HEK293T (cell line): Measurements from ENCODE around the gene PRDM4.

Experiments
- CTCF ChIA-PET: fragments of 350-600 bp; formaldehyde crosslinking; extraction: SDS; loops from one replicate; lab custom pipeline; 2021; ENCODE audit warnings: antibody characterized with exemption, inconsistent platforms; lab: Yijun Ruan, JAX
- POLR2A ChIA-PET: fragments of 350-600 bp; formaldehyde crosslinking; extraction: SDS; loops from one replicate; lab custom pipeline; 2020; ENCODE audit warnings: antibody characterized with exemption, inconsistent platforms; lab: Yijun Ruan, JAX
- DNase-seq: peaks from one replicate; pipeline ENCODE4 v3.0.0; 2012; ENCODE audit warnings: mixed read lengths; ENCODE audit errors: extremely low spot score
- ARNT ChIP-seq: fragments of 450-650 bp; IDR thresholded peaks from 2 replicates; pipeline ENCODE4 v1.6.1; 2017; ENCODE audit warnings: mild to moderate bottlenecking
- BHLHE40 ChIP-seq: fragments of 450-650 bp; IDR thresholded peaks from 2 replicates; pipeline ENCODE4 v1.6.1; 2016; ENCODE audit warnings: mild to moderate bottlenecking, moderate library complexity, borderline replicate concordance
- CTBP1 ChIP-seq: fragments of 450-650 bp; IDR thresholded peaks from 2 replicates; pipeline ENCODE4 v1.6.1; 2016; ENCODE audit warnings: borderline replicate concordance
- ELF4 ChIP-seq: fragments of 450-650 bp; IDR thresholded peaks from 2 replicates; pipeline ENCODE4 v1.6.1; 2017; ENCODE audit warnings: antibody characterized with exemption
- FOXA1 ChIP-seq: fragments of 450-650 bp; IDR thresholded peaks from 2 replicates; pipeline ENCODE4 v1.6.1; 2016; ENCODE audit warnings: mild to moderate bottlenecking
- FOXM1 ChIP-seq: fragments of 450-650 bp; IDR thresholded peaks from 2 replicates; pipeline ENCODE4 v1.6.1; 2017; ENCODE audit warnings: mild to moderate bottlenecking, borderline replicate concordance
- L3MBTL2 ChIP-seq: fragments of 450-650 bp; conservative IDR thresholded peaks from 2 replicates; pipeline ENCODE4 v1.6.1; 2016; ENCODE audit warnings: mild to moderate bottlenecking
- LEF1 ChIP-seq: fragments of 450-650 bp; IDR thresholded peaks from 2 replicates; pipeline ENCODE4 v1.6.1; 2017; ENCODE audit warnings: mild to moderate bottlenecking, borderline replicate concordance
- NFRKB ChIP-seq: fragments of 450-650 bp; IDR thresholded peaks from 2 replicates; pipeline ENCODE4 v1.6.1; 2016; ENCODE audit warnings: mild to moderate bottlenecking, moderate library complexity
- SP1 ChIP-seq: fragments of 450-650 bp; IDR thresholded peaks from 2 replicates; pipeline ENCODE4 v1.6.1; 2017
- SUZ12 ChIP-seq: fragments of 450-650 bp; IDR thresholded peaks from 2 replicates; pipeline ENCODE4 v1.6.1; 2016; ENCODE audit warnings: mild to moderate bottlenecking
- TARDBP ChIP-seq: fragments of 450-650 bp; IDR thresholded peaks from 2 replicates; pipeline ENCODE4 v1.6.1; 2016
- ZNF384 ChIP-seq: fragments of 450-650 bp; IDR thresholded peaks from 2 replicates; pipeline ENCODE4 v1.6.1; 2016
- TF ChIP-seq, protein P1 (sequence below): fragments of 450-650 bp; IDR thresholded peaks from 2 replicates; pipeline ENCODE4 v1.6.1; 2016

Gene PRDM4, protein sequence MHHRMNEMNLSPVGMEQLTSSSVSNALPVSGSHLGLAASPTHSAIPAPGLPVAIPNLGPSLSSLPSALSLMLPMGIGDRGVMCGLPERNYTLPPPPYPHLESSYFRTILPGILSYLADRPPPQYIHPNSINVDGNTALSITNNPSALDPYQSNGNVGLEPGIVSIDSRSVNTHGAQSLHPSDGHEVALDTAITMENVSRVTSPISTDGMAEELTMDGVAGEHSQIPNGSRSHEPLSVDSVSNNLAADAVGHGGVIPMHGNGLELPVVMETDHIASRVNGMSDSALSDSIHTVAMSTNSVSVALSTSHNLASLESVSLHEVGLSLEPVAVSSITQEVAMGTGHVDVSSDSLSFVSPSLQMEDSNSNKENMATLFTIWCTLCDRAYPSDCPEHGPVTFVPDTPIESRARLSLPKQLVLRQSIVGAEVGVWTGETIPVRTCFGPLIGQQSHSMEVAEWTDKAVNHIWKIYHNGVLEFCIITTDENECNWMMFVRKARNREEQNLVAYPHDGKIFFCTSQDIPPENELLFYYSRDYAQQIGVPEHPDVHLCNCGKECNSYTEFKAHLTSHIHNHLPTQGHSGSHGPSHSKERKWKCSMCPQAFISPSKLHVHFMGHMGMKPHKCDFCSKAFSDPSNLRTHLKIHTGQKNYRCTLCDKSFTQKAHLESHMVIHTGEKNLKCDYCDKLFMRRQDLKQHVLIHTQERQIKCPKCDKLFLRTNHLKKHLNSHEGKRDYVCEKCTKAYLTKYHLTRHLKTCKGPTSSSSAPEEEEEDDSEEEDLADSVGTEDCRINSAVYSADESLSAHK

DNA sequence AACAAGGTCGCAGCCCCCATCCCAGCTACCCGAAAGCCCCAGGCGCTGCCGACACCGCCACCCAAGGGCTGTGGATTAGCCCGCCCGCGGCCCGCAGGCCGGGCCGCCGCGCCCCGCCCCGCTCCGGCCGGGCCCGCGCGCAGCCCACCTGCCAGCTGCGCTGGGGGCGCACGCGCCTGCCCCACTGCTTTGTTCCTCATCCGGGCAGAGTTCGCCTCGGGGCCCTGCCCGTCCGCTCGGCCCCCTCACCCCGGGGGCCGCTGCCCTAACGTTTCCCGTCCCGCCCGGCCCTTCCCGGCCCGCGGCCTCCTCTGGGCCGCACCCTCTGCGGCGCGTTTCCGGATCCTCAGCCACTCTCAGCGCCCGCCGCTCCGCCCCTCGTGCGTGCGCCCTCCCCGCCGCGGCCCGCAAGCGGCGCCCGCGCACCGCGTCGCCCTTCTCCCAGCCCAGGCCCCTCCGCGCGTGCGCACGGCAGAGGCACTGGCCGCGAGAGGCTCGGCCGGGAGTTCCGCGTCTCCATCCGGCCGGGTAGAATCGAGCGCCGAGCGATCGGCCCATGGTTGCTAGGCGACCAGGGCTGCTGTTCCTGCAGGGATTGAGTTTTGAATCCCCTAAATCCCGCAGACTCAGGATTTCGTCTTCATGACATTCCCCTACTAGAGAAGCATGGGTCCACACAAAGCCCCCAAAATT, at the start of gene PRDM4:
Gene PRDM4 (minus strand): TSS at position 329 of the 693 bp plus-strand sequence. CDS start 622 bp downstream, outside the sequence.
- no peak for TF ChIP-seq ARNT
- peak; percentile 19; the same call in 1 of the 2 replicates for TF ChIP-seq L3MBTL2
- no peak for TF ChIP-seq LEF1
- ChIA-PET POLR2A (interaction anchor here (1.6 kb wide), 1 partner anchor 143 kb away, joined by 5 read pairs; no protein-coding TSS in a partner anchor), CTCF (no interaction called here)
- DNase-seq, result peak; percentile 97

DNA sequence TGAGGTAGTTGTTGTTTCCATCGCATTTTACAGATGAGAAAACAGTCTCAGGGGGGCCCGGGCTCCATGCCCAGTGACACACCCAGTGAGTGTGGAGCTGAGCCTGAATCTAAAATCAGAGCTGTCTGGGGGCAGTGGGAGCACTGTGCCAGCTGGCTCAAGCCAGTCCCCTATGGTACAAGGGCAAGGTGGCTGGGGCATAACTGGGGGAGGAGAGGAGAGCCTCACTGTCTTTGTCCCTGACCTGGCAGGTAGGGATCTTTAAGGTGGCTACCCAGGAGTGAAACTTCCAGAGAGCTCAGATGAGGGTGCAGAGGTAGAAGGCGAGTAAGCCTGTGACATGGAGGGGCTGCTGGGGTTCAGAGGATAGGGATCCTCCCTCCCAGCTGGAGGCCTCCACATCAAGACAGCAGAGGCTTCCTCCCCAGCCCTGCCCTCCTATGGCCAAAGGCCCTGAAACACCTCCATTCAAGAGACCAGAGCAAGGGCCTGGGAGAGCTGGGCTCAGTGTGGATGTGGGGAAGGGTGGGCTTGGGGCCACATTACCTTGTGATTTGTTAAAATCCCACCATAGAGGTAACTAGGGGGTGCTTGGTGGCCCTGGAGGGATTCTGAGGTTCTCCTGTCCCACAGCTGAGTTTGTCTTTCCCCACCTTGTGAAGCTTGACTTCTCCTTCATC, 46.7 kb upstream of the PRDM4 start:
- CTCF ChIA-PET, result no interaction called here
- no peak for DNase-seq
- TF ChIP-seq, protein P1, sequence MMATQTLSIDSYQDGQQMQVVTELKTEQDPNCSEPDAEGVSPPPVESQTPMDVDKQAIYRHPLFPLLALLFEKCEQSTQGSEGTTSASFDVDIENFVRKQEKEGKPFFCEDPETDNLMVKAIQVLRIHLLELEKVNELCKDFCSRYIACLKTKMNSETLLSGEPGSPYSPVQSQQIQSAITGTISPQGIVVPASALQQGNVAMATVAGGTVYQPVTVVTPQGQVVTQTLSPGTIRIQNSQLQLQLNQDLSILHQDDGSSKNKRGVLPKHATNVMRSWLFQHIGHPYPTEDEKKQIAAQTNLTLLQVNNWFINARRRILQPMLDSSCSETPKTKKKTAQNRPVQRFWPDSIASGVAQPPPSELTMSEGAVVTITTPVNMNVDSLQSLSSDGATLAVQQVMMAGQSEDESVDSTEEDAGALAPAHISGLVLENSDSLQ, result no peak
- POLR2A ChIA-PET, result no interaction called here

DNA sequence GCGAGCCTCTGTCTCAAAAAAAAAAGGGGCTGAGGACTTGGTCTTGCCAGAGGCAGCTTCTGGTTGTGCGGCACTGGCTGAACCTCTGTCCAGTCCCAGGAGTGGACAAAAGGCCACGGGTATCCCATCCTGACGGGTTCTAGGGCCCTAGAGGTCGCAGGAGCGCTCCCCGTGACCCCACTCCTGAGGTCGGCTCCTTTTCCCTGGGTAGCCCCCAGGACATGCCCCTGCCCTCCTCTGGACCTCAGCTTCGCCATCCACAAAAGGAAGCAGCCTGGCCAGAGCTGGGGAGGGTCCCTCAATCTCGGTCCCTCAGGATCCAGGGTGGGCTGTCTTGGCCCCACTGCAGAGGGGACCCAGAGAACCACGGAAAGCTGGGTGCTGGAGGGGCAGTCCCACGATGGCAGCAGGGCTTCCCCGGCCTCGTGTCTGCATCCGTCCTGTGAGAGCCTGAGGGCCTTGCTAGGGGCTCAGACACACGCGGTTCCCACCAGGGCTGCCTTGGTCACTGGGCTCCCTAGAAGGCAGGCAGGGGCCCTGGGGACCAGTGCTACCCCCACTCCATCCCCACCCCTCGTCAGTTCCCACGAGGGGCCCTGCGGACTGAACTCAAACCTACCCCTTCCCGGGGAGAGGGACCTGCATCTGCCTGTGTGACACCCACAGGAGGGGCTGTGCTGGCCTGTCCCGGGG, 44.7 kb upstream of the PRDM4 start:
- ChIA-PET POLR2A (no interaction called here), CTCF (no interaction called here)
- no peak for TF ChIP-seq NFRKB
- TF ChIP-seq FOXA1, result no peak
- no peak for TF ChIP-seq ELF4
- TF ChIP-seq BHLHE40, result no peak
- TF ChIP-seq ZNF384, result no peak
- TF ChIP-seq, protein P1, result no peak
- DNase-seq, result no peak

DNA sequence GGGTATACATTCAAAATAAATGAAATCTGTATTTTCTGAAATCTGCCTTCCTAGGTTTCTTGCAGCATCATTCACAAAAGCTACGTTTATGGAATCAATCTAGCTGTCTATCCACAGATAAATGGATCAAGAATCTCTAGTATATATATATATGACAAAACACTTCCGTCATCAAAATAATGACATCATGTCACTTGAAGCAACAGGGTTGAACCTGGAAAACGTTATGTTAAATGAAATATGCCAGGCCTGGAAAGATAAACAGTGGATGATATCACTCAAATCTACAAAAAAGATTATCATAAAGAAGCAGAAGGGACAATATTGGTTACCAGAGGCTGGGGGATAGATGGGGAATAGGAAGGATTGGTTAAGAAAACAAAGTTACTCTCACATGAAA, 42.2 kb upstream of the PRDM4 start:
- CTCF ChIA-PET, result interaction anchor here (0.7 kb wide), 1 partner anchor 14 kb away, joined by 3 read pairs; no protein-coding TSS in a partner anchor
- DNase-seq, result no peak
- POLR2A ChIA-PET, result no interaction called here
- no peak for TF ChIP-seq BHLHE40
- TF ChIP-seq LEF1, result no peak
- TF ChIP-seq FOXM1, result no peak
- TF ChIP-seq L3MBTL2, result no peak
- TF ChIP-seq CTBP1, result no peak
- no peak for TF ChIP-seq NFRKB
- no peak for TF ChIP-seq ZNF384
- TF ChIP-seq, protein P1, result no peak
- TF ChIP-seq SP1, result no peak

DNA sequence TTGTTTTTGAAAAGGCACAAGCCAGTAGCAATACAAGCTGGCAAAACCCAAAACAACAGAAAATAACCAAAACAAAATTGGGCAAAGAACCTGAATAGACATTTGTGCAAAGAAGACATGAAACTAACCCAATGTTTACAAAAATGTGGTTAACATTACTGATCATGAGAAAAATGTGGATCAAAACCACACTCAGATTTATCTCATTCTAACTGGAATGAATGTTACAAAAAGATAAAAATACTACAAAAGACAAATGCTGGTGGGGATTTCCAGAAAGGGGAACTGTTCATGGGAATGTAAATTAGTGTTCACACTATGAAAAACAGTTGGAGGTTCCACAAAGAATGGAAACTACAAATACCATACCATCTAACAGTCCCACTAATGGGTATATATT, 40.2 kb upstream of the PRDM4 start:
- CTCF ChIA-PET, result no interaction called here

More for the DNA sequence above, 40.2 kb upstream of the PRDM4 start:
- POLR2A ChIA-PET, result no interaction called here
- TF ChIP-seq L3MBTL2 (no peak), FOXM1 (no peak), ZNF384 (no peak), SUZ12 (no peak), TARDBP (no peak), SP1 (no peak), ARNT (no peak)
- TF ChIP-seq, protein P1, result no peak
- DNase-seq, result no peak
